Esophagus squamous epithelium (tissue), 4 donors: ENCODE measurements around the gene DHCR7.

Experiments used
- CTCF ChIP-seq, 6 experiments: fragments of 450-650 bp in 4 of 6; fragments of 200-600 bp in 2 of 6; sonication (generic) in 2 of 6; IDR thresholded peaks; one replicate each; pipeline ENCODE4 v1.5.1; 2016 to 2019; ENCODE audit warnings: antibody characterized with exemption in 6 of 6, mild to moderate bottlenecking in 4 of 6, moderate library complexity in 4 of 6
- POLR2A ChIP-seq, 4 donors: fragments of 450-650 bp; IDR thresholded peaks; one replicate each; pipeline ENCODE4 v1.6.1; 2017; ENCODE audit warnings: antibody characterized with exemption in 4 of 4, mild to moderate bottlenecking in 4 of 4, moderate library complexity in 3 of 4

GRCh38 chr11:71426413-71426812, 21.8 kb downstream of the DHCR7 start:
- TF ChIP-seq CTCF (IDR thresholded peaks at IDR 0.05) (no peak), POLR2A (IDR thresholded peaks at IDR 0.05) (no peak)
